Lower leg skin (tissue), 4 donors: ENCODE data around the gene ITIH3. TPM values are rescaled to one million over a fixed set of nuclear protein-coding genes. Genes with fewer than 3 reads are reported as not detected.

Source experiments
- DNase-seq, 2 donors: peaks; one replicate each; pipeline ENCODE4 v3.0.0-alpha.2; 2019; ENCODE audit warnings: low spot score in 2 of 2
- H3K4me3 ChIP-seq: fragments of 200-600 bp; sonication (generic); 2 replicates; pipeline ENCODE4 v1.5.1; 2017; ENCODE audit warnings: mild to moderate bottlenecking, low read depth; ENCODE audit not compliant: poor library complexity, severe bottlenecking
- CTCF ChIP-seq, 3 donors: fragments of 450-650 bp; IDR thresholded peaks; one replicate each; pipeline ENCODE4 v1.5.1; 2016; ENCODE audit warnings: antibody characterized with exemption in 3 of 3, mild to moderate bottlenecking in 3 of 3, moderate library complexity in 2 of 3
- POLR2A ChIP-seq, 2 donors: fragments of 450-650 bp; IDR thresholded peaks; one replicate each; pipeline ENCODE4 v1.6.1; 2016 to 2017; ENCODE audit warnings: antibody characterized with exemption in 2 of 2, mild to moderate bottlenecking in 1 of 2, moderate library complexity in 1 of 2
- WGBS, 2 donors: methylation state at CpG; one replicate each; pipeline ENCODE4 v1.1.5; 2018; 5-methylcytosine and 5-hydroxymethylcytosine counted together
- intact Hi-C: fragments of 100-400 bp; cut with DNase I; formaldehyde crosslinking; loops from one replicate; pipeline ENCODE4 v1.15.0; 2023; ENCODE audit warnings: low total_unique reads
- microRNA-seq, 2 donors: library from miRNA; unstranded; fragments of <30 nt; microRNA quantifications; one replicate each; pipeline ENCODE4, GENCODE V29; 2016; ENCODE audit warnings: borderline replicate concordance in 2 of 2, borderline number of aligned reads in 1 of 2
- total RNA-seq, 4 donors: library from RNA; depleted of rRNA; stranded (reverse); fragments of >200 nt; gene quantifications; one replicate each; pipeline ENCODE4 v1.1.0, GENCODE V29; 2016

ITIH3 gene
- total RNA-seq, 4 donors from 2014 or later: 0.17 to 19.3 (median 0.97) TPM

GRCh38 chr3:52856666-52857065, 62.1 kb downstream of the ITIH3 start:
- H3K4me3 ChIP-seq: no peak overlapping the region
- TF ChIP-seq CTCF (IDR thresholded peaks at IDR 0.05): no peak
- TF ChIP-seq POLR2A (IDR thresholded peaks at IDR 0.05): no peak
- 90 to 92% methylated on average over 5 of the region's 5 CpGs for WGBS, 2 donors
- intact Hi-C loops: loop anchor here (10.0 kb wide), 1 partner anchor 218 kb away; no protein-coding TSS in a partner anchor
- DNase-seq: no peak

- TF ChIP-seq POLR2A (IDR thresholded peaks at IDR 0.05): no peak
- no peak for TF ChIP-seq CTCF (IDR thresholded peaks at IDR 0.05)
- intact Hi-C loops: loop anchor here (10.0 kb wide), 1 partner anchor 218 kb away; no protein-coding TSS in a partner anchor
- DNase-seq: no peak
- 65 to 80% methylated on average over 3 of the region's 3 CpGs for WGBS, 2 donors
- no peak overlapping the region for H3K4me3 ChIP-seq
Observed at GRCh38 chr3:52857133-52857532, 62.5 kb downstream of the ITIH3 start.

- no peak for TF ChIP-seq POLR2A (IDR thresholded peaks at IDR 0.05)
- no peak for TF ChIP-seq CTCF (IDR thresholded peaks at IDR 0.05)
- intact Hi-C loops: loop anchor here (10.0 kb wide), 1 partner anchor 217 kb away; no protein-coding TSS in a partner anchor
- no peak overlapping the region for H3K4me3 ChIP-seq
- no peak for DNase-seq
- 87 to 88% methylated on average over 5 of the region's 5 CpGs for WGBS, 2 donors
Observed at GRCh38 chr3:52857864-52858263, 63.3 kb downstream of the ITIH3 start.

Small RNA genes lying within 50 kb of the gene (microRNA-seq; reads per million reads assigned to microRNA genes)
- 0 reads per million in 2 donors for gene MIR8064

Other genes starting within 250 kb of the ITIH3 start
- gene PBRM1, start 108.9 kb upstream of the ITIH3 start, total RNA-seq: 10 to 100 TPM; 51.6 to 78.7 (median 74.0) TPM
- 100 to 1,000 TPM in 1 of 4 donors, 10 to 100 TPM in 3; 79.3 to 111 (median 86.4) TPM for gene GNL3, start 108.8 kb upstream of the ITIH3 start, total RNA-seq
- 10 to 100 TPM; 27.4 to 41.9 (median 35.9) TPM for gene GLT8D1, start 89.0 kb upstream of the ITIH3 start, total RNA-seq
- gene SPCS1, start 88.7 kb upstream of the ITIH3 start, total RNA-seq: 100 to 1,000 TPM in 2 of 4 donors, 10 to 100 TPM in 2; 80.4 to 134 (median 101) TPM
- 10 to 100 TPM in 2 of 4 donors, 1 to 10 TPM in 2; 9.2 to 15.9 (median 12.7) TPM for gene NEK4, start 23.9 kb upstream of the ITIH3 start, total RNA-seq
- gene ITIH1, start 17.2 kb upstream of the ITIH3 start, total RNA-seq: under 1 TPM in 1 of 4 donors, not detected in 3; 0.39 TPM
- gene ITIH4, start 35.9 kb downstream of the ITIH3 start, total RNA-seq: 1 to 10 TPM in 3 of 4 donors, under 1 TPM in 1; 0.38 to 3.6 (median 2.5) TPM
- 10 to 100 TPM in 1 of 4 donors, 1 to 10 TPM in 3; 5.5 to 13.1 (median 7.9) TPM for gene MUSTN1, start 40.2 kb downstream of the ITIH3 start, total RNA-seq
- gene STIMATE, start 102.8 kb downstream of the ITIH3 start, total RNA-seq: 10 to 100 TPM; 12.7 to 20.7 (median 16.1) TPM